ENCODE results near the gene TSPAN15. TPM values are rescaled to one million over a fixed set of nuclear protein-coding genes. Genes with fewer than 3 reads are reported as not detected.

Gene TSPAN15
- total RNA-seq, 2 donors from 2014 or later, result 6.6 to 7.7 TPM

DNA sequence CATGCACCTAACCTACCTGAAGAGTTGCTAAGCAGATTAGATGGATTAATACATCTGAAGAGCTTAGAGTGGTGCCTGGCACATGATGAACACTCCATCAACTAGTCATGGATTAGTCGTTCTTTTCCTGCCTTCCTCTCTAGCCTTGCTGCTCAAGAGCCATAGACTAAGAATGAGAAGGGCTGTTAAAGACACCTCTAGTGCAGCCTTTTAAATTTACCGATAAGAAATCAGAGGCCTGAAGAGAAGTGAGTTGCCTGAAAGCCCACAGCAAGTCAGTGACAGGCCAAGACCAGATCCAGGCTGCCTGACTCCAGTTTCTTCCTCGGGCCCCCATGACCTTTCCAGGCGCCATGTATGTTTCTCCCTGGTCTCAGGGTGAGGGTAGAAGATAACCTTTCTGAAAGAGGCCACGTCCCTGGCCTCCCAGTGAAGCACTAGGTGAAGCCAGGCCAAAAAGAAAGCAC lies 6.5 kb downstream of the TSPAN15 start:
- no peak for TF ChIP-seq CTCF (IDR thresholded peaks at IDR 0.05)
- Histone ChIP-seq H3K4me3 (no peak overlapping the region), H3K36me3 (no peaks in the 10 kb centered on the region), H3K9me3 (no peaks in the 10 kb centered on the region), H3K27me3 (no peaks in the 10 kb centered on the region), H3K27ac (peak overlapping the region in 1 of 2 donors; percentile 12), H3K4me1 (peaks cover 0 to 49% of the 10 kb centered on the region in 2 donors)
- no peak for DNase-seq (ENCODE audit: low spot score)

GRCh38 chr10:69458430-69459100 lies 7.3 kb downstream of the TSPAN15 start:
- Histone ChIP-seq H3K9me3 (no peaks in the 10 kb centered on the region), H3K4me3 (no peak overlapping the region), H3K36me3 (no peaks in the 10 kb centered on the region), H3K27ac (peak overlapping the region; percentile 12 to 26), H3K27me3 (no peaks in the 10 kb centered on the region), H3K4me1 (peaks cover 0 to 45% of the 10 kb centered on the region in 2 donors)
- no peak for TF ChIP-seq CTCF (IDR thresholded peaks at IDR 0.05)
- no peak for DNase-seq (ENCODE audit: low spot score)

GRCh38 chr10:69459101-69459790 lies 8.0 kb downstream of the TSPAN15 start:
- Histone ChIP-seq H3K4me1 (peaks cover 0 to 51% of the 10 kb centered on the region in 2 donors), H3K27me3 (no peaks in the 10 kb centered on the region), H3K4me3 (no peak overlapping the region), H3K36me3 (no peaks in the 10 kb centered on the region), H3K9me3 (no peaks in the 10 kb centered on the region), H3K27ac (peak overlapping the region; percentile 44 to 49)
- no peak for TF ChIP-seq CTCF (IDR thresholded peaks at IDR 0.05)
- no peak for DNase-seq (ENCODE audit: low spot score)

- no peak overlapping the region for H3K4me3 ChIP-seq
- H3K27ac ChIP-seq, result peak overlapping the region; percentile 44 to 49
- H3K36me3 ChIP-seq, result no peaks in the 10 kb centered on the region
- no peak for DNase-seq (ENCODE audit: low spot score)
- H3K9me3 ChIP-seq, result no peaks in the 10 kb centered on the region
- H3K4me1 ChIP-seq, result peaks cover 0 to 59% of the 10 kb centered on the region in 2 donors
- no peaks in the 10 kb centered on the region for H3K27me3 ChIP-seq
- TF ChIP-seq CTCF (IDR thresholded peaks at IDR 0.05), result no peak
Measured at GRCh38 chr10:69459893-69460575, 8.8 kb downstream of the TSPAN15 start.

GRCh38 chr10:69460576-69461242 lies 9.4 kb downstream of the TSPAN15 start:
- H3K4me1 ChIP-seq, result peaks cover 0 to 66% of the 10 kb centered on the region in 2 donors

More at GRCh38 chr10:69460576-69461242, 9.4 kb downstream of the TSPAN15 start:
- Histone ChIP-seq H3K36me3 (no peaks in the 10 kb centered on the region), H3K9me3 (no peaks in the 10 kb centered on the region), H3K27ac (peak overlapping the region; percentile 44 to 49), H3K4me3 (no peak overlapping the region), H3K27me3 (no peaks in the 10 kb centered on the region)
- no peak for DNase-seq (ENCODE audit: low spot score)
- TF ChIP-seq CTCF (IDR thresholded peaks at IDR 0.05), result no peak

Data from right atrium auricular region (tissue), 2 donors.